HG03439 (cell line): ENCODE data around the gene EFCAB8.

Experiments used
- ATAC-seq: cut with Tn5 transposase; IDR thresholded peaks from one replicate; pipeline ENCODE4 v1.9.1; 2021; ENCODE audit warnings: mild to moderate bottlenecking, moderate library complexity; ENCODE audit not compliant: unreplicated experiment

The EFCAB8 gene

GRCh38 chr20:33005908-33006775 lies 147.4 kb downstream of the EFCAB8 start:
- ATAC-seq: no peak

GRCh38 chr20:33006776-33007375 lies 148.2 kb downstream of the EFCAB8 start:
- no peak for ATAC-seq

DNA sequence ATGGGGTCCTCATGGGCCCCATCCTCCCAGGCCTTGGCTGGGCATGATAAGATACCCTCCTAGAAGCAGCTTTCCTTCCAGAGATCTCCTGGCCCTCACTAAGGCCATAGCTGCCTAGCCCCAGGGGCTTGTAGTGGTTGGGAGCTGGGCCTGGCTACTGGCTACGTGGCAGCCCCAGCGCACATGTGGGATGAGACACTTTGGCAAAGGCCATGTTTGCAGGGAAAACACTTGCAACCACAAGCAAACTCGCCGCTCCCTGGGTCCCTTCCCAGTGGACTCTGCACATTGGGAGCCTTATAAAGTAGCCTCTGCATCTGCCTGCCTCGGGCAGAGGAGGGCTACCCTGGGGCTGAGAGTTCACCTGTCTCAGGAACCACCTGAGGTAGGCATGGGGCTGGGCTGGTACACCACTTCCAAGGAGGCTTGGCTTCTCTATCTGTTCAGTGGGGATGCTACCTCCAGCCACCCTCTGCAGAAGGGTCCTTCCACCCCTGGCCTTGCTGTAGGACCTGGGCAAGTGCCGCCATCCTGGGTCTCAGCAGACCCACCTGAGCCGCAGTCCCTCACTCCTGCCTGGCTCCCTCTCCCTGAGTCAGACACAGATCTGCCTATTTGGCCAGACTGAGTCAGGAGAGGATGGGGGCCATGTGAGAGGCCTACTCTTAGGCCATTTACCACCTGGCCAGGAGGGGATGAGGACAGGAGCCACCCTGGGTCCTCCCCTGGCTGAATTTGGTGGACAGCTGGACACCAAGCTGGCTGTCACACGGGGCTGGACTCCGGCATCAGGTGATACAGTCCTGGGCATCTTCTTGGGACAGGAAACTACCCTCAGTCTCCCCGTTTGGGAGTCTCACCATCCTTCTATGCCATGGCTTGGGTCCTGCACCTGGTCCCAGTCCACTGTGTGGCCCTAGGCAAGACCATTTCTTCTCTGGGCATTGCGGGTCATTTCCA lies 148.9 kb downstream of the EFCAB8 start, which contains the start of gene BPIFB2:
BPIFB2 (plus strand) TSS at position 329 of the 960 bp plus-strand sequence. CDS start 871 bp downstream, outside the sequence.
- ATAC-seq: no peak

- no peak for ATAC-seq
Measured at GRCh38 chr20:33008336-33009213, 149.9 kb downstream of the EFCAB8 start.

- no peak for ATAC-seq
Measured at GRCh38 chr20:33009214-33010132, 150.8 kb downstream of the EFCAB8 start.

GRCh38 chr20:33010133-33010504 lies 151.4 kb downstream of the EFCAB8 start:
- ATAC-seq: no peak

- ATAC-seq: no peak
Measured at GRCh38 chr20:33010674-33011449, 152.1 kb downstream of the EFCAB8 start.
